ENCODE results near the gene CDR2. TPM values are rescaled to one million over a fixed set of nuclear protein-coding genes. Genes with fewer than 3 reads are reported as not detected.
"Not testable (repeated sequence)": the region's sequence is repeated elsewhere in the genome, so short reads cannot be mapped to it uniquely, and the experiment has no call there.

The CDR2 gene
- total RNA-seq (2014; rRNA removed; shearing (Covaris generic); ENCODE audit: low replicate concordance) = 7.2 and 16.3 TPM in 2 replicates

- peak within 1 kb of the TSS; percentile 83 for H3K4me3 ChIP-seq (ENCODE audit: low read length)
- no peaks in the 10 kb centered on the region for H4K20me1 ChIP-seq (ENCODE audit: insufficient read depth, low read depth, low read length)
- DNase-seq = peak; percentile 99
- H2AFZ ChIP-seq (ENCODE audit: low read length) = peak within 1 kb of the TSS; percentile 90
- no peak within 1 kb of the TSS for H3K27ac ChIP-seq (ENCODE audit: low read length)
- peaks cover 43% of the 10 kb centered on the region for H3K4me1 ChIP-seq (ENCODE audit: low read length)
- peak within 1 kb of the TSS; percentile 92 for H3K4me2 ChIP-seq (ENCODE audit: low read depth, low read length, poor library complexity, severe bottlenecking)
- H3K79me2 ChIP-seq (ENCODE audit: low read length) = peaks cover 45% of the 10 kb centered on the region
- no peaks in the 10 kb centered on the region for H3K9me3 ChIP-seq (ENCODE audit: low read length)
- H3K9me2 ChIP-seq (replicated peaks; ENCODE audit: insufficient read depth, low read length) = no peaks in the 10 kb centered on the region
- peak within 1 kb of the TSS; percentile 91 for H3K9ac ChIP-seq (ENCODE audit: low read length)
- H3K27me3 ChIP-seq (ENCODE audit: low read length) = no peaks in the 10 kb centered on the region
- no peaks in the 10 kb centered on the region for H3K36me3 ChIP-seq (ENCODE audit: insufficient read depth, low read length)
Measured at GRCh38 chr16:22374311-22375116, at the start of gene CDR2. TSS of gene CDR2 (minus strand) at chr16:22374619. CDS start at chr16:22374309, 310 bp downstream.

GRCh38 chr16:22423716-22424115 is 49.3 kb upstream of the CDR2 start:
- Histone ChIP-seq H3K36me3 (ENCODE audit: insufficient read depth, low read length) (peaks cover 14% of the 10 kb centered on the region), H3K4me3 (ENCODE audit: low read length) (no peak overlapping the region), H3K4me2 (ENCODE audit: low read depth, low read length, poor library complexity, severe bottlenecking) (no peak overlapping the region), H4K20me1 (ENCODE audit: insufficient read depth, low read depth, low read length) (no peaks in the 10 kb centered on the region), H3K4me1 (ENCODE audit: low read length) (no peaks in the 10 kb centered on the region), H3K9ac (ENCODE audit: low read length) (no peak overlapping the region), H3K27me3 (ENCODE audit: low read length) (no peaks in the 10 kb centered on the region), H3K9me3 (ENCODE audit: low read length) (no peaks in the 10 kb centered on the region), H3K27ac (ENCODE audit: low read length) (no peak overlapping the region), H3K9me2 (replicated peaks; ENCODE audit: insufficient read depth, low read length) (no peaks in the 10 kb centered on the region), H3K79me2 (ENCODE audit: low read length) (no peaks in the 10 kb centered on the region), H2AFZ (ENCODE audit: low read length) (no peak overlapping the region)
- no peak for DNase-seq

GRCh38 chr16:22421136-22421535 is 46.7 kb upstream of the CDR2 start:
- Histone ChIP-seq H3K9me2 (replicated peaks; ENCODE audit: insufficient read depth, low read length) (no peaks in the 10 kb centered on the region), H3K79me2 (ENCODE audit: low read length) (no peaks in the 10 kb centered on the region), H3K4me3 (ENCODE audit: low read length) (no peak overlapping the region), H3K9ac (ENCODE audit: low read length) (no peak overlapping the region), H3K9me3 (ENCODE audit: low read length) (no peaks in the 10 kb centered on the region), H3K36me3 (ENCODE audit: insufficient read depth, low read length) (peaks cover 8% of the 10 kb centered on the region; the same call in 1 of the 2 replicates), H4K20me1 (ENCODE audit: insufficient read depth, low read depth, low read length) (no peaks in the 10 kb centered on the region), H2AFZ (ENCODE audit: low read length) (no peak overlapping the region), H3K27ac (ENCODE audit: low read length) (no peak overlapping the region), H3K4me2 (ENCODE audit: low read depth, low read length, poor library complexity, severe bottlenecking) (no peak overlapping the region), H3K4me1 (ENCODE audit: low read length) (no peaks in the 10 kb centered on the region), H3K27me3 (ENCODE audit: low read length) (no peaks in the 10 kb centered on the region)
- DNase-seq = no peak

- H3K36me3 ChIP-seq (ENCODE audit: insufficient read depth, low read length) = peaks cover 8% of the 10 kb centered on the region; the same call in 1 of the 2 replicates
- H3K9me3 ChIP-seq (ENCODE audit: low read length) = no peaks in the 10 kb centered on the region
- no peaks in the 10 kb centered on the region for H3K27me3 ChIP-seq (ENCODE audit: low read length)
- no peaks in the 10 kb centered on the region for H3K79me2 ChIP-seq (ENCODE audit: low read length)
- no peaks in the 10 kb centered on the region for H3K9me2 ChIP-seq (replicated peaks; ENCODE audit: insufficient read depth, low read length)
- H3K4me1 ChIP-seq (ENCODE audit: low read length) = no peaks in the 10 kb centered on the region
- DNase-seq = no peak
- no peaks in the 10 kb centered on the region for H4K20me1 ChIP-seq (ENCODE audit: insufficient read depth, low read depth, low read length)
- H3K4me2 ChIP-seq (ENCODE audit: low read depth, low read length, poor library complexity, severe bottlenecking) = no peak overlapping the region
- H3K4me3 ChIP-seq (ENCODE audit: low read length) = no peak overlapping the region
- H3K27ac ChIP-seq (ENCODE audit: low read length) = no peak overlapping the region
- no peak overlapping the region for H2AFZ ChIP-seq (ENCODE audit: low read length)
- no peak overlapping the region for H3K9ac ChIP-seq (ENCODE audit: low read length)
Measured at GRCh38 chr16:22420606-22421135, 46.3 kb upstream of the CDR2 start.

- no peaks in the 10 kb centered on the region for H3K9me2 ChIP-seq (replicated peaks; ENCODE audit: insufficient read depth, low read length)
- H3K4me2 ChIP-seq (ENCODE audit: low read depth, low read length, poor library complexity, severe bottlenecking) = no peak overlapping the region
- H3K79me2 ChIP-seq (ENCODE audit: low read length) = no peaks in the 10 kb centered on the region
- no peaks in the 10 kb centered on the region for H3K4me1 ChIP-seq (ENCODE audit: low read length)
- H3K9ac ChIP-seq (ENCODE audit: low read length) = no peak overlapping the region
- no peak overlapping the region for H3K4me3 ChIP-seq (ENCODE audit: low read length)
- DNase-seq = peak; percentile 11
- H3K9me3 ChIP-seq (ENCODE audit: low read length) = no peaks in the 10 kb centered on the region
- H3K36me3 ChIP-seq (ENCODE audit: insufficient read depth, low read length) = peaks cover 8% of the 10 kb centered on the region; the same call in 1 of the 2 replicates
- H3K27ac ChIP-seq (ENCODE audit: low read length) = no peak overlapping the region
- H4K20me1 ChIP-seq (ENCODE audit: insufficient read depth, low read depth, low read length) = no peaks in the 10 kb centered on the region
- H2AFZ ChIP-seq (ENCODE audit: low read length) = no peak overlapping the region
- H3K27me3 ChIP-seq (ENCODE audit: low read length) = no peaks in the 10 kb centered on the region
Measured at GRCh38 chr16:22419908-22420307, 45.5 kb upstream of the CDR2 start.

GRCh38 chr16:22418826-22419225 is 44.4 kb upstream of the CDR2 start:
- Histone ChIP-seq H3K27me3 (ENCODE audit: low read length) (no peaks in the 10 kb centered on the region), H3K9ac (ENCODE audit: low read length) (no peak overlapping the region), H3K4me2 (ENCODE audit: low read depth, low read length, poor library complexity, severe bottlenecking) (no peak overlapping the region), H3K9me2 (replicated peaks; ENCODE audit: insufficient read depth, low read length) (no peaks in the 10 kb centered on the region), H3K4me3 (ENCODE audit: low read length) (no peak overlapping the region), H3K9me3 (ENCODE audit: low read length) (no peaks in the 10 kb centered on the region), H3K79me2 (ENCODE audit: low read length) (no peaks in the 10 kb centered on the region), H2AFZ (ENCODE audit: low read length) (no peak overlapping the region), H3K27ac (ENCODE audit: low read length) (no peak overlapping the region), H3K36me3 (ENCODE audit: insufficient read depth, low read length) (peaks cover 4% of the 10 kb centered on the region; the same call in 1 of the 2 replicates), H3K4me1 (ENCODE audit: low read length) (no peaks in the 10 kb centered on the region), H4K20me1 (ENCODE audit: insufficient read depth, low read depth, low read length) (no peaks in the 10 kb centered on the region)
- no peak for DNase-seq

- not testable (repeated sequence) for H3K4me2 ChIP-seq (ENCODE audit: low read depth, low read length, poor library complexity, severe bottlenecking); H3K4me1 ChIP-seq (ENCODE audit: low read length); H3K4me3 ChIP-seq (ENCODE audit: low read length)
Measured at GRCh38 chr16:22417798-22418197, 43.4 kb upstream of the CDR2 start.

GRCh38 chr16:22417019-22417418 is 42.6 kb upstream of the CDR2 start:
- Histone ChIP-seq H3K79me2 (ENCODE audit: low read length) (no peaks in the 10 kb centered on the region), H3K4me1 (ENCODE audit: low read length) (no peaks in the 10 kb centered on the region), H4K20me1 (ENCODE audit: insufficient read depth, low read depth, low read length) (no peaks in the 10 kb centered on the region), H3K9me3 (ENCODE audit: low read length) (no peaks in the 10 kb centered on the region), H3K27me3 (ENCODE audit: low read length) (no peaks in the 10 kb centered on the region), H3K27ac (ENCODE audit: low read length) (no peak overlapping the region), H3K36me3 (ENCODE audit: insufficient read depth, low read length) (no peaks in the 10 kb centered on the region), H3K4me2 (ENCODE audit: low read depth, low read length, poor library complexity, severe bottlenecking) (no peak overlapping the region), H3K9ac (ENCODE audit: low read length) (no peak overlapping the region), H3K9me2 (replicated peaks; ENCODE audit: insufficient read depth, low read length) (no peaks in the 10 kb centered on the region), H2AFZ (ENCODE audit: low read length) (no peak overlapping the region), H3K4me3 (ENCODE audit: low read length) (no peak overlapping the region)
- DNase-seq = peak; percentile 20

More at GRCh38 chr16:22417798-22418197, 43.4 kb upstream of the CDR2 start:
- not testable (repeated sequence) for H3K27me3 ChIP-seq (ENCODE audit: low read length); H4K20me1 ChIP-seq (ENCODE audit: insufficient read depth, low read depth, low read length); H2AFZ ChIP-seq (ENCODE audit: low read length); H3K9ac ChIP-seq (ENCODE audit: low read length); H3K79me2 ChIP-seq (ENCODE audit: low read length); H3K36me3 ChIP-seq (ENCODE audit: insufficient read depth, low read length); DNase-seq; H3K27ac ChIP-seq (ENCODE audit: low read length); H3K9me3 ChIP-seq (ENCODE audit: low read length); H3K9me2 ChIP-seq (replicated peaks; ENCODE audit: insufficient read depth, low read length)
